ENCODE measurements around the gene FARS2. TPM values are rescaled to one million over a fixed set of nuclear protein-coding genes. Genes with fewer than 3 reads are reported as not detected.

The FARS2 gene
- total and polyA plus RNA-seq, 2 donors (not counting 1 experiment from before 2014, with no cell fraction given), result 33.0 to 35.5 TPM

- no CpG with 5 or more reads among the region's 2 CpGs for WGBS (ENCODE audit: insufficient coverage)
- H3K4me2 ChIP-seq (replicated peaks; ENCODE audit: low read depth, low read length, poor library complexity, severe bottlenecking), result no peak overlapping the region
- TF ChIP-seq CTCF (IDR thresholded peaks at IDR 0.05) (no peak), EZH2 (IDR thresholded peaks at IDR 0.05; ENCODE audit: borderline replicate concordance, insufficient read depth, low read depth, low read length, poor library complexity, severe bottlenecking) (no peak)
- no peaks in the 10 kb centered on the region for H4K20me1 ChIP-seq (ENCODE audit: control insufficient read depth, insufficient read depth, low read length, poor library complexity, severe bottlenecking)
- peaks cover 0 to 4% of the 10 kb centered on the region in 2 experiments for H3K36me3 ChIP-seq (replicated peaks in 1 of 2; ENCODE audit: control extremely low read depth in 1 of 2, control insufficient read depth in 1 of 2, extremely low read depth in 1 of 2, insufficient read depth in 2 of 2, low read length in 1 of 2)
- no peaks in the 10 kb centered on the region for H3K27me3 Mint-ChIP-seq
- H3K27ac ChIP-seq (ENCODE audit: low read length in 2 of 2), result no peak overlapping the region
- no peak overlapping the region for H2AFZ ChIP-seq (ENCODE audit: insufficient read depth, low read depth, low read length, poor library complexity, severe bottlenecking)
- no peaks in the 10 kb centered on the region for H3K9me3 Mint-ChIP-seq (ENCODE audit: insufficient read depth)
- no peaks in the 10 kb centered on the region for H3K79me2 ChIP-seq (ENCODE audit: control insufficient read depth, insufficient read depth, low read length)
- H3K27ac Mint-ChIP-seq, result no peak overlapping the region
- intact Hi-C loops (cut with micrococcal nuclease), result no loop called here
- no peaks in the 10 kb centered on the region for H3K27me3 ChIP-seq (replicated peaks in 1 of 4; ENCODE audit: control extremely low read depth in 1 of 4, control insufficient read depth in 3 of 4, insufficient read depth in 4 of 4, low read length in 3 of 4)
- H3K4me3 ChIP-seq (ENCODE audit: control extremely low read depth in 1 of 5, extremely low read depth in 1 of 5, insufficient read depth in 1 of 5, low read depth in 2 of 5, low read length in 4 of 5), result no peak overlapping the region
- H3K4me3 Mint-ChIP-seq, result no peak overlapping the region
- ATAC-seq (ENCODE audit: low read depth) (no peak), DNase-seq (no peak)
- ChIA-PET POLR2A (no interaction called here), CTCF (no interaction called here)
- H3K9ac ChIP-seq (ENCODE audit: low read length), result no peak overlapping the region
- no peaks in the 10 kb centered on the region for H3K4me1 ChIP-seq (ENCODE audit: control insufficient read depth in 2 of 2, insufficient read depth in 2 of 2, low read length in 2 of 2)
- no peaks in the 10 kb centered on the region for H3K9me3 ChIP-seq (ENCODE audit: control extremely low read depth in 1 of 3, control insufficient read depth in 2 of 3, insufficient read depth in 1 of 3, low read length in 2 of 3)
- H3K4me1 Mint-ChIP-seq, result peaks cover 7% of the 10 kb centered on the region
These were observed 483.8 kb downstream of the FARS2 start for GRCh38 chr6:5745081-5745480.

GRCh38 chr6:5746053-5746758 is 484.9 kb downstream of the FARS2 start:
- H3K9me3 ChIP-seq (ENCODE audit: control extremely low read depth in 1 of 3, control insufficient read depth in 2 of 3, insufficient read depth in 1 of 3, low read length in 2 of 3), result no peaks in the 10 kb centered on the region
- no peaks in the 10 kb centered on the region for H3K79me2 ChIP-seq (ENCODE audit: control insufficient read depth, insufficient read depth, low read length)
- no peaks in the 10 kb centered on the region for H3K27me3 ChIP-seq (replicated peaks in 1 of 4; ENCODE audit: control extremely low read depth in 1 of 4, control insufficient read depth in 3 of 4, insufficient read depth in 4 of 4, low read length in 3 of 4)
- no peak overlapping the region for H2AFZ ChIP-seq (ENCODE audit: insufficient read depth, low read depth, low read length, poor library complexity, severe bottlenecking)
- intact Hi-C loops (cut with micrococcal nuclease), result no loop called here
- DNase-seq (no peak), ATAC-seq (ENCODE audit: low read depth) (no peak)
- POLR2A ChIA-PET, result no interaction called here
- Mint-ChIP-seq H3K27ac (no peak overlapping the region), H3K27me3 (no peaks in the 10 kb centered on the region), H3K4me3 (no peak overlapping the region), H3K4me1 (peaks cover 7% of the 10 kb centered on the region), H3K9me3 (ENCODE audit: insufficient read depth) (no peaks in the 10 kb centered on the region)
- CTCF ChIA-PET, result no interaction called here
- TF ChIP-seq CTCF (IDR thresholded peaks at IDR 0.05) (no peak), EZH2 (IDR thresholded peaks at IDR 0.05; ENCODE audit: borderline replicate concordance, insufficient read depth, low read depth, low read length, poor library complexity, severe bottlenecking) (no peak)
- H3K4me1 ChIP-seq (ENCODE audit: control insufficient read depth in 2 of 2, insufficient read depth in 2 of 2, low read length in 2 of 2), result no peaks in the 10 kb centered on the region
- no peak overlapping the region for H3K4me2 ChIP-seq (replicated peaks; ENCODE audit: low read depth, low read length, poor library complexity, severe bottlenecking)
- no peaks in the 10 kb centered on the region for H3K36me3 ChIP-seq (replicated peaks in 1 of 2; ENCODE audit: control extremely low read depth in 1 of 2, control insufficient read depth in 1 of 2, extremely low read depth in 1 of 2, insufficient read depth in 2 of 2, low read length in 1 of 2)
- no peak overlapping the region for H3K27ac ChIP-seq (ENCODE audit: low read length in 2 of 2)
- H3K9ac ChIP-seq (ENCODE audit: low read length), result no peak overlapping the region
- WGBS (ENCODE audit: insufficient coverage), result 98% methylated on average over 9 of the region's 12 CpGs
- H4K20me1 ChIP-seq (ENCODE audit: control insufficient read depth, insufficient read depth, low read length, poor library complexity, severe bottlenecking), result no peaks in the 10 kb centered on the region
- H3K4me3 ChIP-seq (ENCODE audit: control extremely low read depth in 1 of 5, extremely low read depth in 1 of 5, insufficient read depth in 1 of 5, low read depth in 2 of 5, low read length in 4 of 5), result no peak overlapping the region
